Activated T-helper 9 cell treated with anti-CD3 and anti-CD28 coated beads, Interleukin-2, amount 50 U/mL, for 16 hours (primary cell): Measurements from ENCODE around the gene PHACTR1.
"Not testable (repeated sequence)": the region's sequence is repeated elsewhere in the genome, so short reads cannot be mapped to it uniquely, and the experiment has no call there.

Experiments
- DNase-seq: peaks from one replicate; pipeline ENCODE4 v3.0.0-alpha.2; 2020; ENCODE audit warnings: low read depth

Gene PHACTR1

GRCh38 chr6:13239530-13240455, 523.2 kb downstream of the PHACTR1 start:
- DNase-seq = no peak

GRCh38 chr6:13241364-13241763, 524.8 kb downstream of the PHACTR1 start:
- DNase-seq = no peak

GRCh38 chr6:13242178-13242577, 525.6 kb downstream of the PHACTR1 start:
- no peak for DNase-seq

GRCh38 chr6:13242590-13242989, 526.0 kb downstream of the PHACTR1 start:
- DNase-seq = no peak

- no peak for DNase-seq
Measured at GRCh38 chr6:13243033-13243432, 526.5 kb downstream of the PHACTR1 start.

GRCh38 chr6:13243745-13244144, 527.2 kb downstream of the PHACTR1 start:
- DNase-seq = not testable (repeated sequence)

GRCh38 chr6:13247627-13248026, 531.1 kb downstream of the PHACTR1 start:
- no peak for DNase-seq

- DNase-seq = no peak
Measured at GRCh38 chr6:13248053-13248452, 531.5 kb downstream of the PHACTR1 start.

- no peak for DNase-seq
Measured at GRCh38 chr6:13248584-13248985, 532.0 kb downstream of the PHACTR1 start.

- no peak for DNase-seq
Measured at GRCh38 chr6:13248994-13249393, 532.4 kb downstream of the PHACTR1 start.

- no peak for DNase-seq
Measured at GRCh38 chr6:13249817-13250216, 533.2 kb downstream of the PHACTR1 start.

GRCh38 chr6:13250703-13251102, 534.1 kb downstream of the PHACTR1 start:
- DNase-seq = no peak

GRCh38 chr6:13251242-13251641, 534.7 kb downstream of the PHACTR1 start:
- no peak for DNase-seq

- no peak for DNase-seq
Measured at GRCh38 chr6:13252790-13253189, 536.2 kb downstream of the PHACTR1 start.

- no peak for DNase-seq
Measured at GRCh38 chr6:13253272-13253671, 536.7 kb downstream of the PHACTR1 start.

GRCh38 chr6:13256266-13257001, 539.9 kb downstream of the PHACTR1 start:
- no peak for DNase-seq

- DNase-seq = no peak
Measured at GRCh38 chr6:13259393-13259792, 542.8 kb downstream of the PHACTR1 start.

- no peak for DNase-seq
Measured at GRCh38 chr6:13260101-13260598, 543.6 kb downstream of the PHACTR1 start.

GRCh38 chr6:13260831-13261230, 544.3 kb downstream of the PHACTR1 start:
- no peak for DNase-seq

- no peak for DNase-seq
Measured at GRCh38 chr6:13261464-13261994, 545.0 kb downstream of the PHACTR1 start.

GRCh38 chr6:13262302-13263230, 546.0 kb downstream of the PHACTR1 start:
- no peak for DNase-seq

GRCh38 chr6:13263669-13264068, 547.1 kb downstream of the PHACTR1 start:
- DNase-seq = no peak
